ENCODE measurements around the gene TMEM204. TPM values are rescaled to one million over a fixed set of nuclear protein-coding genes. Genes with fewer than 3 reads are reported as not detected.

The TMEM204 gene
- total RNA-seq, 2 donors from 2014 or later: 2.9 to 5.0 TPM

DNA sequence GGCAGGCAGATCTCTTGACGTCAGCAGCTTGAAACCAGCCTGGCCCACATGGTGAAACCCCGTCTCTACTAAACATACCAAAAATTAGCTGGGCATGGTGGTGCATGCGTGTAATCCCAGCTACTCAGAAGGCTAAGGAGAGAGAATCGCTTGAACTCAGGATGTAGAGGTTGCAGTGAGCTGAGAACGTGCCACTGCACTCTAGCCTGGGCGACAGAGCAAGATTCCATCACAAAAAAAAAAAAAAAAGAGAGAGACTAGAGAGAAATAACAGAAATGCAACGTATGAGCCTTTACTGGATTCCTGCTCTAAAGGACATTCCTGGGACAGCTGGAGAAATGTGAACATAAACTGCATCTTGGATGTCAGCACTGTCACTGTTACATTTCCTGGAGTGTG, 67.6 kb downstream of the TMEM204 start:
- Histone ChIP-seq H3K9ac (ENCODE audit: low read depth in 2 of 2, low read length in 2 of 2) (no peak overlapping the region), H3K36me3 (no peaks in the 10 kb centered on the region), H3K9me3 (no peaks in the 10 kb centered on the region), H3K4me3 (no peak overlapping the region), H3K27me3 (no peaks in the 10 kb centered on the region), H3K27ac (no peak overlapping the region), H3K4me1 (no peaks in the 10 kb centered on the region)
- DNase-seq: no peak
- intact Hi-C loops (cut with DNase I): no loop called here
- TF ChIP-seq, protein P1, sequence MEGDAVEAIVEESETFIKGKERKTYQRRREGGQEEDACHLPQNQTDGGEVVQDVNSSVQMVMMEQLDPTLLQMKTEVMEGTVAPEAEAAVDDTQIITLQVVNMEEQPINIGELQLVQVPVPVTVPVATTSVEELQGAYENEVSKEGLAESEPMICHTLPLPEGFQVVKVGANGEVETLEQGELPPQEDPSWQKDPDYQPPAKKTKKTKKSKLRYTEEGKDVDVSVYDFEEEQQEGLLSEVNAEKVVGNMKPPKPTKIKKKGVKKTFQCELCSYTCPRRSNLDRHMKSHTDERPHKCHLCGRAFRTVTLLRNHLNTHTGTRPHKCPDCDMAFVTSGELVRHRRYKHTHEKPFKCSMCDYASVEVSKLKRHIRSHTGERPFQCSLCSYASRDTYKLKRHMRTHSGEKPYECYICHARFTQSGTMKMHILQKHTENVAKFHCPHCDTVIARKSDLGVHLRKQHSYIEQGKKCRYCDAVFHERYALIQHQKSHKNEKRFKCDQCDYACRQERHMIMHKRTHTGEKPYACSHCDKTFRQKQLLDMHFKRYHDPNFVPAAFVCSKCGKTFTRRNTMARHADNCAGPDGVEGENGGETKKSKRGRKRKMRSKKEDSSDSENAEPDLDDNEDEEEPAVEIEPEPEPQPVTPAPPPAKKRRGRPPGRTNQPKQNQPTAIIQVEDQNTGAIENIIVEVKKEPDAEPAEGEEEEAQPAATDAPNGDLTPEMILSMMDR (IDR thresholded peaks at IDR 0.05): no peak

DNA sequence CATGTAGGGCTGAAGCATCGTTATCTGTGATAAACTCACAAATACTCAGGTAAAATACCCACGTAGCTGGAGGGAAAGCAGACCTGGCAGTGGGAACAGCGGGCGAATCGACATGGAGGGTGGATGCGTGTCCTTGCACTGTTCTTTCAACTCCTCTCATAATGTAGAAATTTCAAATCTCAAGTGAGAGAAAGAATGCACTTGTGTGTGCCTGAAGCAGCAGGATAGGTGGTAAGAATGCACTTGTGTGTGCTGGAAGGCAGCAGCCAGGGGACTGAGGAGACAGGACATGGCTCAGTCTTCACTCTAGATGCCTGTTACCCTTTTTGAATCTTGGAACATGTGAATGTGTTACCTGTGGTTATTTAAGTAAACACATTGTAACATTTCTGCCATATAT, 68.0 kb downstream of the TMEM204 start:
- Histone ChIP-seq H3K4me1 (no peaks in the 10 kb centered on the region), H3K27ac (no peak overlapping the region), H3K27me3 (no peaks in the 10 kb centered on the region), H3K36me3 (no peaks in the 10 kb centered on the region), H3K4me3 (no peak overlapping the region), H3K9ac (ENCODE audit: low read depth in 2 of 2, low read length in 2 of 2) (no peak overlapping the region), H3K9me3 (no peaks in the 10 kb centered on the region)
- intact Hi-C loops (cut with DNase I): no loop called here
- TF ChIP-seq, protein P1 (IDR thresholded peaks at IDR 0.05): no peak
- no peak for DNase-seq

DNA sequence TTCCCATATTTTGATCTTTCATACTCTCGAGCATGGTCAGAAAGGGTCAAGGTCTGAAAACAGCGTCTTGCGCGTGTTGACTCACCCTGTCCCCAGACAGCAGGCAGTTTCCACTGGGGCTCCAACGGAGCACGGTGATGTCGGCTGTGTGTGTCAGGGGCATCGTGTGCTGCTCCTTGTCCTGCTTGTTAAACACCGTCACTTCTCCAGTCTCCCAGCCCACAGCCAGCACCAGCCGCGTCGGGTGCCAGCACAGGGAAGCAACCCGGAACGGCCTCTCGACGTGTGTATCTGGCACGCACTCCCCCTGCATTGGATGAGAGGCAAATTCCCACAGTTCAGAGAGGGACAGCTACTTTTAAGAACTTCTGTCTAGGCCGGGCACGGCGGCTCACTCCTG, 68.8 kb downstream of the TMEM204 start:
- intact Hi-C loops (cut with DNase I): no loop called here
- Histone ChIP-seq H3K4me1 (no peaks in the 10 kb centered on the region), H3K36me3 (no peaks in the 10 kb centered on the region)

More for the DNA sequence above, 68.8 kb downstream of the TMEM204 start:
- no peak overlapping the region for H3K27ac ChIP-seq
- H3K27me3 ChIP-seq: no peaks in the 10 kb centered on the region
- no peak for DNase-seq
- H3K9me3 ChIP-seq: no peaks in the 10 kb centered on the region
- H3K4me3 ChIP-seq: no peak overlapping the region
- TF ChIP-seq, protein P1 (IDR thresholded peaks at IDR 0.05): no peak
- H3K9ac ChIP-seq (ENCODE audit: low read depth in 2 of 2, low read length in 2 of 2): no peak overlapping the region

Other genes starting within 250 kb of the TMEM204 start
- 100 to 1,000 TPM; 101 to 143 TPM for gene UBE2I, start 224.0 kb upstream of the TMEM204 start, total RNA-seq
- 1 to 10 TPM; 5.5 to 9.8 TPM for gene BAIAP3, start 200.0 kb upstream of the TMEM204 start, total RNA-seq
- 10 to 100 TPM; 39.6 to 74.4 TPM for gene TSR3, start 181.8 kb upstream of the TMEM204 start, total RNA-seq
- 10 to 100 TPM; 48.2 to 59.1 TPM for gene GNPTG, start 181.7 kb upstream of the TMEM204 start, total RNA-seq
- gene UNKL, start 119.0 kb upstream of the TMEM204 start, total RNA-seq: 10 to 100 TPM; 11.1 to 11.8 TPM
- 10 to 100 TPM; 14.0 to 21.6 TPM for gene UQCC4, start 112.9 kb upstream of the TMEM204 start, total RNA-seq
- under 1 TPM; 0.27 TPM for gene PERCC1, start 102.6 kb upstream of the TMEM204 start, total RNA-seq
- gene CCDC154, start 89.1 kb upstream of the TMEM204 start, total RNA-seq: 1 to 10 TPM in 1 of 2 donors, under 1 TPM in 1; 0.56 to 1.6 TPM
- gene CLCN7, start 58.6 kb upstream of the TMEM204 start, total RNA-seq: 10 to 100 TPM; 42.4 to 61.5 TPM
- gene PTX4, start 44.7 kb upstream of the TMEM204 start, total RNA-seq: not detected
- gene TELO2, start 40.3 kb upstream of the TMEM204 start, total RNA-seq: 10 to 100 TPM; 18.4 to 76.0 TPM
- 10 to 100 TPM; 12.5 to 15.6 TPM for gene IFT140, start 78.4 kb downstream of the TMEM204 start, total RNA-seq
- 10 to 100 TPM; 13.6 to 17.1 TPM for gene CRAMP1, start 78.7 kb downstream of the TMEM204 start, total RNA-seq
- gene JPT2, start 144.6 kb downstream of the TMEM204 start, total RNA-seq: 100 to 1,000 TPM in 1 of 2 donors, 10 to 100 TPM in 1; 53.5 to 123 TPM
- 10 to 100 TPM; 44.0 to 62.6 TPM for gene MAPK8IP3, start 172.5 kb downstream of the TMEM204 start, total RNA-seq
- gene NME3, start 237.9 kb downstream of the TMEM204 start, total RNA-seq: 10 to 100 TPM; 61.3 to 79.7 TPM
- gene EME2, start 239.1 kb downstream of the TMEM204 start, total RNA-seq: 10 to 100 TPM; 16.7 to 30.6 TPM
- gene MRPS34, start 239.5 kb downstream of the TMEM204 start, total RNA-seq: 100 to 1,000 TPM; 106 to 227 TPM
- 10 to 100 TPM; 32.7 to 35.9 TPM for gene SPSB3, start 248.9 kb downstream of the TMEM204 start, total RNA-seq
- 10 to 100 TPM; 30.0 to 72.8 TPM for gene NUBP2, start 249.3 kb downstream of the TMEM204 start, total RNA-seq